GM18519 (cell line): ENCODE results near the gene ZNF860.

ENCODE experiments used
- ATAC-seq: cut with Tn5 transposase; IDR thresholded peaks from one replicate; pipeline ENCODE4 v1.9.1; 2021; ENCODE audit warnings: mild to moderate bottlenecking, moderate library complexity; ENCODE audit not compliant: unreplicated experiment, low FRiP score

The ZNF860 gene

DNA sequence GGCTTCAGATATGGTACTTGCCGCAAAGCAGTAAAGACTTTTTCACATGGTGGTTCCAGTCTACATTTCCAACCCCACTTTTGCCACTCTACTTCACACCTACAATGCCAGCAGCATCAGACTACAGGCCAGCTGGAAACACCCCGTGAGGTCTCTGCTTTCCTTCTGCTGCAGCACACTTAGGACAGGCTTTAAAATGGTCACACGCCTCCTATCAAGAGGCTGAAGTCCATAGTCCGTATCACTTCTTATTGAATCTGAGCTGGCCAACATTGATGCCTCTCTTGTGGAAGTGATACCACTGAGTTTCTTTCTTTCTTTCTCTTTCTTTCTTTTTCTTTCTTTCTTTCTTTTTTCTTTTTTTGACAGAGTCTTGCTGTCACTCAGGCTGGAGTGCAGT, 59.8 kb downstream of the ZNF860 start:
- ATAC-seq: no peak
